ENCODE results near the gene PPL. TPM values are rescaled to one million over a fixed set of nuclear protein-coding genes. Genes with fewer than 3 reads are reported as not detected.

PPL gene
- total and polyA plus RNA-seq, 2 of the 13 experiments (the other 11 are each of a cell fraction or from before 2014, with no cell fraction given), result 5.7 to 6.6 TPM

DNA sequence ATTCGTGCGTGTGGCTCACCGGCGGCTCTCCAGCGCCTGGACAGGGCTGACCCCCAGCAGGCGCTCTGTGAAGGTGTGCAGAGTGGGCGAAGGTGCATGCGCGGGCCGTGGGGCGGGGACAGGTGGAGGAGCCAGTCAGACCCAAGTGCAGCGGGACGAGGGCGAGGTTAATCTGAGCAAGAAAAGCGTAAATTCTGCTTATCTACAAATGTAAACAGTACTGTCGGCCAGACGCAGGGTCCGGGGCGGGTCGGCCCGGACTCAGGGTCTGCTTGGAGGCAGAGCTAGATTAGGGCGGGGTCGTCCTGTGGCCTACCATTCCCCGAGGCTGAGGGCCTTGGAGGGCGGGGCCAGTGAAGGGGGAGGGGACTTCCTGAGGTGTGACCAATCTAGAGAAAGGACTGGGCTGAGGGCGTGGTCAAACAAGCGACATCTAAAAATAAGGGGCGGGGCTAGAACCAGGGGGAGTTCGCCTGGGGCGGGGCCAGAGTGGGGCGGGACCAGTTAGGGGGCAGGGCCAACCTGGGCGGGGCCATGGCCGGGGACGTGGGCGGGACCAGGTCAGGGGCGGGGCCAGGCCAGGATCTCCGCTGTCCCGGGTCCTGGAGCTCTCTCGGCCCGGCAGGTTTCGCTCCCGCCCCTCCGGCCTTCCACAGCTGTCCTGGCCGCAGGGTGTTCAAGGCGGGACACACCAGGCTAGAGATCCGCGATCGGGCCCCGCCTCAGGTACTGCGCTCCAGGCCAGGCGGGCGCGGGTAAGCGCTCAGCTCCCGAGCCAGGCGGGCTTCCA is 21.0 kb upstream of the PPL start, which contains the start of gene SEC14L5 (continued):
- no peak for TF ChIP-seq ZNF781 (CRISPR knock-in tag; IDR thresholded peaks at IDR 0.05; ENCODE audit: borderline replicate concordance, not compliant biosample characterization)
- peak; percentile 57; the same call in 1 of the 2 replicates for TF ChIP-seq RXRB (CRISPR knock-in tag; IDR thresholded peaks at IDR 0.05; ENCODE audit: borderline replicate concordance)
- TF ChIP-seq SP2 (CRISPR knock-in tag; IDR thresholded peaks at IDR 0.05), result peak; percentile 64; the same call in 1 of the 2 replicates
- TF ChIP-seq HNRNPH1 (optimal IDR thresholded peaks at IDR 0.05; ENCODE audit: low read depth, low read length), result peak; percentile 59
- TF ChIP-seq, protein P1, sequence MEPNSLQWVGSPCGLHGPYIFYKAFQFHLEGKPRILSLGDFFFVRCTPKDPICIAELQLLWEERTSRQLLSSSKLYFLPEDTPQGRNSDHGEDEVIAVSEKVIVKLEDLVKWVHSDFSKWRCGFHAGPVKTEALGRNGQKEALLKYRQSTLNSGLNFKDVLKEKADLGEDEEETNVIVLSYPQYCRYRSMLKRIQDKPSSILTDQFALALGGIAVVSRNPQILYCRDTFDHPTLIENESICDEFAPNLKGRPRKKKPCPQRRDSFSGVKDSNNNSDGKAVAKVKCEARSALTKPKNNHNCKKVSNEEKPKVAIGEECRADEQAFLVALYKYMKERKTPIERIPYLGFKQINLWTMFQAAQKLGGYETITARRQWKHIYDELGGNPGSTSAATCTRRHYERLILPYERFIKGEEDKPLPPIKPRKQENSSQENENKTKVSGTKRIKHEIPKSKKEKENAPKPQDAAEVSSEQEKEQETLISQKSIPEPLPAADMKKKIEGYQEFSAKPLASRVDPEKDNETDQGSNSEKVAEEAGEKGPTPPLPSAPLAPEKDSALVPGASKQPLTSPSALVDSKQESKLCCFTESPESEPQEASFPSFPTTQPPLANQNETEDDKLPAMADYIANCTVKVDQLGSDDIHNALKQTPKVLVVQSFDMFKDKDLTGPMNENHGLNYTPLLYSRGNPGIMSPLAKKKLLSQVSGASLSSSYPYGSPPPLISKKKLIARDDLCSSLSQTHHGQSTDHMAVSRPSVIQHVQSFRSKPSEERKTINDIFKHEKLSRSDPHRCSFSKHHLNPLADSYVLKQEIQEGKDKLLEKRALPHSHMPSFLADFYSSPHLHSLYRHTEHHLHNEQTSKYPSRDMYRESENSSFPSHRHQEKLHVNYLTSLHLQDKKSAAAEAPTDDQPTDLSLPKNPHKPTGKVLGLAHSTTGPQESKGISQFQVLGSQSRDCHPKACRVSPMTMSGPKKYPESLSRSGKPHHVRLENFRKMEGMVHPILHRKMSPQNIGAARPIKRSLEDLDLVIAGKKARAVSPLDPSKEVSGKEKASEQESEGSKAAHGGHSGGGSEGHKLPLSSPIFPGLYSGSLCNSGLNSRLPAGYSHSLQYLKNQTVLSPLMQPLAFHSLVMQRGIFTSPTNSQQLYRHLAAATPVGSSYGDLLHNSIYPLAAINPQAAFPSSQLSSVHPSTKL (CRISPR knock-in tag; IDR thresholded peaks at IDR 0.05), result peak; percentile 59
- TF ChIP-seq RBFOX2 (IDR thresholded peaks at IDR 0.05; ENCODE audit: low read depth, low read length), result peak; percentile 76
- TF ChIP-seq HOXA5 (CRISPR knock-in tag; IDR thresholded peaks at IDR 0.05), result peak; percentile 60; the same call in 1 of the 2 replicates
- TF ChIP-seq SAP130 (CRISPR knock-in tag; IDR thresholded peaks at IDR 0.05; ENCODE audit: low read depth), result peak; percentile 19; the same call in 1 of the 2 replicates
- TF ChIP-seq PITX1 (CRISPR knock-in tag; IDR thresholded peaks at IDR 0.05), result peak; percentile 86
- 0 out of 2 replicates have a peak, but pooled peaks have one; percentile 16 for TF ChIP-seq CBX5 (CRISPR knock-in tag; IDR thresholded peaks at IDR 0.05; ENCODE audit: borderline replicate concordance)
- TF ChIP-seq KMT2B (CRISPR knock-in tag; IDR thresholded peaks at IDR 0.05), result peak; percentile 37; the same call in 1 of the 2 replicates
- TF ChIP-seq ZNF264 (CRISPR knock-in tag; IDR thresholded peaks at IDR 0.05), result peak; percentile 67
- TF ChIP-seq YEATS4 (CRISPR knock-in tag; IDR thresholded peaks at IDR 0.05; ENCODE audit: borderline replicate concordance), result peak; percentile 25; the same call in 1 of the 2 replicates
- TF ChIP-seq IKZF4 (CRISPR knock-in tag; IDR thresholded peaks at IDR 0.05; ENCODE audit: borderline replicate concordance, low read depth, not compliant biosample characterization), result no peak
- TF ChIP-seq ZMYM4 (CRISPR knock-in tag; IDR thresholded peaks at IDR 0.05), result peak; percentile 88
- peak; percentile 79 for TF ChIP-seq RXRA (CRISPR knock-in tag; IDR thresholded peaks at IDR 0.05)
- TF ChIP-seq SRF (IDR thresholded peaks at IDR 0.05; ENCODE audit: low read depth, low read length), result peak; percentile 34; the same call in 1 of the 2 replicates
- TF ChIP-seq THAP11 (CRISPR knock-in tag; IDR thresholded peaks at IDR 0.05), result peak; percentile 77
- peak; percentile 74 to 85 for TF ChIP-seq POLR2A (IDR thresholded peaks at IDR 0.05; ENCODE audit: insufficient read depth in 1 of 2, low read depth in 2 of 2, low read length in 2 of 2)
- TF ChIP-seq, protein P2, sequence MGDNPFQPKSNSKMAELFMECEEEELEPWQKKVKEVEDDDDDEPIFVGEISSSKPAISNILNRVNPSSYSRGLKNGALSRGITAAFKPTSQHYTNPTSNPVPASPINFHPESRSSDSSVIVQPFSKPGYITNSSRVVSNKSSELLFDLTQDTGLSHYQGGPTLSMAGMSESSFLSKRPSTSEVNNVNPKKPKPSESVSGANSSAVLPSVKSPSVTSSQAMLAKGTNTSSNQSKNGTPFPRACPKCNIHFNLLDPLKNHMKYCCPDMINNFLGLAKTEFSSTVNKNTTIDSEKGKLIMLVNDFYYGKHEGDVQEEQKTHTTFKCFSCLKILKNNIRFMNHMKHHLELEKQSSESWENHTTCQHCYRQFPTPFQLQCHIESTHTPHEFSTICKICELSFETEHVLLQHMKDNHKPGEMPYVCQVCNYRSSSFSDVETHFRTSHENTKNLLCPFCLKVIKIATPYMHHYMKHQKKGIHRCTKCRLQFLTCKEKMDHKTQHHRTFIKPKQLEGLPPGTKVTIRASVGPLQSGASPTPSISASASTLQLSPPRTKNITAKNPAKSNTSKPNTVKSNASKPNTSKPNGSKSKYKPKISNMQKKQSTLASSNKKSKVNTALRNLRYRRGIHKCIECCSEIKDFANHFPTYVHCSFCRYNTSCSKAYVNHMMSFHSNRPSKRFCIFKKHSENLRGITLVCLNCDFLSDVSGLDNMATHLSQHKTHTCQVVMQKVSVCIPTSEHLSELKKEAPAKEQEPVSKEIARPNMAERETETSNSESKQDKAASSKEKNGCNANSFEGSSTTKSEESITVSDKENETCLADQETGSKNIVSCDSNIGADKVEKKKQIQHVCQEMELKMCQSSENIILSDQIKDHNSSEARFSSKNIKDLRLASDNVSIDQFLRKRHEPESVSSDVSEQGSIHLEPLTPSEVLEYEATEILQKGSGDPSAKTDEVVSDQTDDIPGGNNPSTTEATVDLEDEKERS (CRISPR knock-in tag; IDR thresholded peaks at IDR 0.05), result 0 out of 2 replicates have a peak, but pooled peaks have one; percentile 15
- 0 out of 2 replicates have a peak, but pooled peaks have one; percentile 5 for TF ChIP-seq ZNF7 (CRISPR knock-in tag; IDR thresholded peaks at IDR 0.05)
- peak; percentile 43; the same call in 1 of the 2 replicates for TF ChIP-seq ZNF709 (CRISPR knock-in tag; IDR thresholded peaks at IDR 0.05)
- TF ChIP-seq, protein P3, sequence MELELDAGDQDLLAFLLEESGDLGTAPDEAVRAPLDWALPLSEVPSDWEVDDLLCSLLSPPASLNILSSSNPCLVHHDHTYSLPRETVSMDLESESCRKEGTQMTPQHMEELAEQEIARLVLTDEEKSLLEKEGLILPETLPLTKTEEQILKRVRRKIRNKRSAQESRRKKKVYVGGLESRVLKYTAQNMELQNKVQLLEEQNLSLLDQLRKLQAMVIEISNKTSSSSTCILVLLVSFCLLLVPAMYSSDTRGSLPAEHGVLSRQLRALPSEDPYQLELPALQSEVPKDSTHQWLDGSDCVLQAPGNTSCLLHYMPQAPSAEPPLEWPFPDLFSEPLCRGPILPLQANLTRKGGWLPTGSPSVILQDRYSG (CRISPR knock-in tag; IDR thresholded peaks at IDR 0.05), result peak; percentile 38; the same call in 1 of the 2 replicates

Measured in HepG2 (cell line).